Measurements from ENCODE around the gene CTBP2. TPM values are rescaled to one million over a fixed set of nuclear protein-coding genes. Genes with fewer than 3 reads are reported as not detected.
A peak's percentile ranks its signal among the peaks of the same experiment; 100 is the strongest.

The CTBP2 gene
- total RNA-seq, 1 donor from 2014 or later = 123 TPM

DNA sequence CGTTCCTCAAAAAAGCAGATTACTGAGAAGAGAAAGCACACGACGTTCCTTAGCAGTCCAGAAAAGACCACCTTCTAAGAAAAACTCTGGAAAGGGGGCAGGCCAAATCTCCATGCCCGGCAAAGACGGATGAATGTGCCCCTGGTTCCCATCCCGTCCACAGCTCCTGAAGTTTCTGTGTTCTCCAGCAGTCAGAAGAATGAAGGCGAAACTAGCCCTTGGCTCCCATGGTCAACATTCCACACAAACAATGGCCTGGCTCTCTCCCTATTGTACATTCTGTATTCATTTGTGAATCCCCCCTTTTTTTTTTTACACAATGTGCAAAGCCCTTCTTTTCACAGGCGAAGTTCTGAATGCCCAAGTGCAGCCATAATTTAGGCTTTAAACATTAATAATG is 5.3 kb downstream of the CTBP2 start:
- Histone ChIP-seq H3K27me3 (ENCODE audit: control insufficient read depth, insufficient read depth, low read length) (no peaks in the 10 kb centered on the region), H3K36me3 (ENCODE audit: control insufficient read depth, insufficient read depth, low read length) (peaks cover 4% of the 10 kb centered on the region), H3K4me3 (ENCODE audit: low read depth, low read length) (no peak overlapping the region)
- TF ChIP-seq, protein P1, sequence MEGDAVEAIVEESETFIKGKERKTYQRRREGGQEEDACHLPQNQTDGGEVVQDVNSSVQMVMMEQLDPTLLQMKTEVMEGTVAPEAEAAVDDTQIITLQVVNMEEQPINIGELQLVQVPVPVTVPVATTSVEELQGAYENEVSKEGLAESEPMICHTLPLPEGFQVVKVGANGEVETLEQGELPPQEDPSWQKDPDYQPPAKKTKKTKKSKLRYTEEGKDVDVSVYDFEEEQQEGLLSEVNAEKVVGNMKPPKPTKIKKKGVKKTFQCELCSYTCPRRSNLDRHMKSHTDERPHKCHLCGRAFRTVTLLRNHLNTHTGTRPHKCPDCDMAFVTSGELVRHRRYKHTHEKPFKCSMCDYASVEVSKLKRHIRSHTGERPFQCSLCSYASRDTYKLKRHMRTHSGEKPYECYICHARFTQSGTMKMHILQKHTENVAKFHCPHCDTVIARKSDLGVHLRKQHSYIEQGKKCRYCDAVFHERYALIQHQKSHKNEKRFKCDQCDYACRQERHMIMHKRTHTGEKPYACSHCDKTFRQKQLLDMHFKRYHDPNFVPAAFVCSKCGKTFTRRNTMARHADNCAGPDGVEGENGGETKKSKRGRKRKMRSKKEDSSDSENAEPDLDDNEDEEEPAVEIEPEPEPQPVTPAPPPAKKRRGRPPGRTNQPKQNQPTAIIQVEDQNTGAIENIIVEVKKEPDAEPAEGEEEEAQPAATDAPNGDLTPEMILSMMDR (IDR thresholded peaks at IDR 0.05; ENCODE audit: insufficient read depth, low read length, severe bottlenecking) = no peak
- no peak for DNase-seq (ENCODE audit: low read depth)
- no peak for FAIRE-seq

DNA sequence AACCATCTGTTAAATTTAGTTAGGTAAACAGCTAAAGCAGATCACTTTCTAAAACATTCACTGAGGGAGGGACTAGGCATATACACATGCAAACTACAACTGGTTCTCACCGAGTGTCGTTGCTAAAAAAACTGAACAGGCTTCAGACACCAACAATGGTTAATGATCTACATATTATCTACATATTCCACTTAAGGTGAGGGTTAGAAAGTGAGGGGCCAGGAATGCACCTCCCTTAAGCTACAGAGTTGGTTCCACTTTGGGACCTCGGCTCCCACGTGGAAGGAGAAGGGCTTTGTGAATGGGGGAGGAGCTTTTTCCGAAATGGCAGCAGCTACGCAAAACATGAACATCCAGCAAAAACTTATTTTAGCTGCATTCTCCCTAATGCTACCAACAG is 5.8 kb downstream of the CTBP2 start:
- FAIRE-seq (no peak), DNase-seq (ENCODE audit: low read depth) (no peak)

DNA sequence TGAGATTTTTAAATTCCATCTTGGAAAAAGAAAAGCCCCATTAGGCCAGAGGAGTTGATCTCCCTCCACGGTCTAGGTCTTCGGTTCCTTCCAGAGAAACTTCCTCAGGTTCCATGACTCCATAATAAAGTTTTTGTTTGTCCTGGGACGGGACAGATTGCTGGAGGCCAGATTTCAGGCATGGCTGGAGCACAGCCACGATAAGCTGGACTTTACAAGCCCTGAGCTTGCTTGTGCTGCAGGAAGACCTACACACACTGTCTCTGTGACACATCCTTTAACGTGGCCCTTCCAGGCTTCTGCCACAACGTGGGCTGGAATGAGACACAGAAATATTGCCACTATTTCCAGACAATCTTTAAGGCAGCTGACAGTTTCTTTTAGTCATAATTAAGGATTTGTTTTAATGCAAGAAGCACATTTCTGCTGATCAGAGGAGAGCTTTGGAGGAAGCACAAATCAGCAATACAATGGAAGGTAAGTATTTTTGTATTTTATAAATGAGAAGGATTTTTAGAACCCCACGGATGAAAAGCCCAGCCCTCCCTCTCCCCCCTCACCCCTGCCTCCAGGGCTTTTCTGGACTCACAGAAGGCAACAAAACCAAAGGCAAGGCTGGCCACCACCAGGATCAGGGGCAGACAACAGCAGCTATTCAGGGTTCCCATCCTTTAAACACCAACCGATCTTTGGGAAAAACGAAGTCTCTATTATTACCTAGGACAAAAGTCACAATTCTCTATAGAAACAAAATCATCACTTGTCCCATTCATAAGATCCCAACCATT is 6.5 kb downstream of the CTBP2 start:
- peaks cover 4% of the 10 kb centered on the region for H3K36me3 ChIP-seq (ENCODE audit: control insufficient read depth, insufficient read depth, low read length)
- DNase-seq (ENCODE audit: low read depth) (peak; percentile 44), FAIRE-seq (no peak)
- H3K27me3 ChIP-seq (ENCODE audit: control insufficient read depth, insufficient read depth, low read length) = no peaks in the 10 kb centered on the region
- no peak overlapping the region for H3K4me3 ChIP-seq (ENCODE audit: low read depth, low read length)
- TF ChIP-seq, protein P1 (IDR thresholded peaks at IDR 0.05; ENCODE audit: insufficient read depth, low read length, severe bottlenecking) = no peak

More for the DNA sequence above, 5.8 kb downstream of the CTBP2 start:
- Histone ChIP-seq H3K36me3 (ENCODE audit: control insufficient read depth, insufficient read depth, low read length) (peaks cover 4% of the 10 kb centered on the region), H3K4me3 (ENCODE audit: low read depth, low read length) (no peak overlapping the region), H3K27me3 (ENCODE audit: control insufficient read depth, insufficient read depth, low read length) (no peaks in the 10 kb centered on the region)
- TF ChIP-seq, protein P1 (IDR thresholded peaks at IDR 0.05; ENCODE audit: insufficient read depth, low read length, severe bottlenecking) = no peak

DNA sequence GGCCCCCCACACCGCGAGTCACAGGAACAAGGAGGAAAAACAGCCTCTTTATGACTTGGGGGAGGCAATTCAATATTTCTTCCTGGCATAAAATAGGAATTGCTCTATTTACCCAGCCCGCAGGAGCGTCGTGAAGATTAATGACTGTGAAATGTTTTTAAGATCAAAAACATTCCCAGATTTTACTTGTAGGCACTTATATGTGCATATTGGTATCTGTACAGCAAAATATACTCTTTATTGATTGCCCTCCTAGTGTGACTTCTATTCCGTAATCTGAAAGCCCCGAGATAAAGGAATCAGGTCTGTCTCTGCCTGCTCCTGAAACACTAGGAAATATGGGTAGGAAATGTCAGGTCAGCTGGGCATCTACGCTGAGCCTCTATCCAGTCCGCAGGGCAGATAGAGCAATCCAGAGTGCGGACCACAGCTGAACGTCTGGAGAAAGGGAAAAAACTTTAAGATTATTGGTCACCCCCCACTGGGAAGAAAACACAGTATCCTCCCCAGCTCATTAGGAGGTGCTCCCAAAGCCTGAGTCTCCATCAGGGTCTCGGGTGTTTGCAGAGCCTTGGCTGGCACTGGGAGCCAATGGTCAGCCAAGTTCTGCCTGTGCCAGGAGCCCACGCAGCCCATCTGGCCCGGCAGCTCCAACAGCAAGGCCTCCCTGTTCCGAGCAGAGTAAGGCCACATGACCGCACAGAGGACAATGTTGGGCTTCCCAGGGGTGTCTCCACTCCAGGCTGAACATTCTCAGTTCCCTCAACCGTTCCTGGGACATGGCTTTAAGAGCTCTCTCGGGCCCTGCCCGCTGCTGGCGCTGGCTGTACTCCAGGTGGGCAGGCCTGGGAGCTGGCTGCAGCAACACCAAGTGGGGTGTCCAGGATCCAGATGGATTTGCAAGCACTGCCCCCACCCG is 7.7 kb downstream of the CTBP2 start:
- Histone ChIP-seq H3K4me3 (ENCODE audit: low read depth, low read length) (peak overlapping the region; percentile 30), H3K27me3 (ENCODE audit: control insufficient read depth, insufficient read depth, low read length) (no peaks in the 10 kb centered on the region), H3K36me3 (ENCODE audit: control insufficient read depth, insufficient read depth, low read length) (peaks cover 4% of the 10 kb centered on the region)
- no peak for FAIRE-seq
- no peak for DNase-seq (ENCODE audit: low read depth)
- TF ChIP-seq, protein P1 (IDR thresholded peaks at IDR 0.05; ENCODE audit: insufficient read depth, low read length, severe bottlenecking) = no peak

DNA sequence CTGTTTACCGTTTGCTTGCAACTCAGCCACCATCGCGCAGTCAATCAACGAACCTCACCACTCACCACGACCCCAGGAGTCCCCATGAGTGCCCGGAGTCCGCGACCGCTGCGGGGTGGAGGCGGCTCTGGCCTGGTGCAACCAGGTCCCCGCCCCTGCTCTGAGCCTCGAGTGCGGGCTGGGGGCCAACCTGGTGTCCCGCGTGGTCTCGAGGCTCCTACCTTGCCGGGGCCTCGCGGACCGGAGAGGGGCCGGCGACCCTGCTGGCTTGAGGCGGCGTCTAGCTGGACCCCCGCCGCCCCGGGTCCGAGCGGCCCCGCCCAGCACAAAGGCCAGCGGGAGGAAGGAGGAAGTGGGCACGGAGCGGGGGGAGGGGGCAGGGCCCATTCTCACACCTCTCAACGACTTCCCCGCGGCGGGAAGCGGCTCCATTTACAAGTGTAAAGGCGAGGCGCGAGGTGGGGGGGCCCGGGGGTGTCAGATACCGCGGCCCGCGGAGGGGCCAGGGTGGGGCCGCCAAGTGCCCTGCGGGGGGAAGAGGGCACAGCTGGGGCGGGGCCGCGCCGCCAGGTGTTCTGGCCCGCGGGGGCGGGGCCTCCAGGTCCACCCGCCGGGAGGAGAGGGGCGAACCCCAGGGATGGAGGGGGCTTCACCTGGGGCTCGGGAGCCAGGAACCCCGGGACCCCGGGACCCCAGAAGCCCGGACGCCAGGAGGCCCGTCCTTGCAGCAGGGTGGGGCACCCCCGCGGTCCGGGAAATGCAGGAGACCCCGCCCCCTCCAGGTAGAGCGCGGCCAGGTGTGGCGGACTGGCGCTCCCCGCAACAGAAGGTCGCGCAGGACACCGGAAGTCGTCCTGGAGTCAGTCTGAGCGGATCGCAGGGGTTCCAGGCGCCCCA is 8.6 kb downstream of the CTBP2 start:
- Histone ChIP-seq H3K27me3 (ENCODE audit: control insufficient read depth, insufficient read depth, low read length) (no peaks in the 10 kb centered on the region), H3K36me3 (ENCODE audit: control insufficient read depth, insufficient read depth, low read length) (peaks cover 4% of the 10 kb centered on the region), H3K4me3 (ENCODE audit: low read depth, low read length) (peak overlapping the region; percentile 30)
- FAIRE-seq (no peak), DNase-seq (ENCODE audit: low read depth) (no peak)
- TF ChIP-seq, protein P1 (IDR thresholded peaks at IDR 0.05; ENCODE audit: insufficient read depth, low read length, severe bottlenecking) = no peak
